Activated CD8-positive, alpha-beta T cell treated with anti-CD3 and anti-CD28 coated beads for 36 hours (primary cell): Measurements from ENCODE around the gene SUV39H2. TPM values are rescaled to one million over a fixed set of nuclear protein-coding genes. Genes with fewer than 3 reads are reported as not detected.

Experiments
- ATAC-seq: fragments of 200-7000 bp; cut with Tn5 transposase; one replicate; pipeline ENCODE4 v1.10.0; 2021; ENCODE audit warnings: mild to moderate bottlenecking, moderate library complexity
- CTCF ChIA-PET: fragments of 350-600 bp; sonication (Branson Sonifier 250); formaldehyde crosslinking; loops from one replicate; lab custom pipeline; 2021; ENCODE audit warnings: antibody characterized with exemption; lab: Charles Lee
- POLR2A ChIA-PET: fragments of 350-600 bp; sonication (Branson Sonifier 250); formaldehyde crosslinking; loops from one replicate; lab custom pipeline; 2021; ENCODE audit warnings: antibody characterized with exemption; lab: Charles Lee
- DNase-seq: peaks from one replicate; pipeline ENCODE4 v3.0.0-alpha.2; 2020
- H3K27ac Mint-ChIP-seq: one replicate; pipeline ENCODE4 v1.8.0; 2021; ENCODE audit warnings: mild to moderate bottlenecking, mixed read lengths
- H3K27me3 Mint-ChIP-seq: one replicate; pipeline ENCODE4 v1.8.0; 2021; ENCODE audit warnings: mixed read lengths
- H3K36me3 Mint-ChIP-seq: one replicate; pipeline ENCODE4 v1.8.0; 2021; ENCODE audit warnings: low read depth, mixed read lengths
- H3K4me1 Mint-ChIP-seq: one replicate; pipeline ENCODE4 v1.8.0; 2021; ENCODE audit warnings: low read depth, mixed read lengths
- H3K4me3 Mint-ChIP-seq: one replicate; pipeline ENCODE4 v1.8.0; 2021; ENCODE audit warnings: mild to moderate bottlenecking, moderate library complexity, mixed read lengths
- H3K9me3 Mint-ChIP-seq: one replicate; pipeline ENCODE4 v1.8.0; 2021; ENCODE audit warnings: mixed read lengths
- CTCF ChIP-seq: fragments of 200-600 bp; IDR thresholded peaks from one replicate; pipeline ENCODE4 v1.8.0; 2022; ENCODE audit warnings: antibody characterized with exemption, mild to moderate bottlenecking
- intact Hi-C: fragments of 100-400 bp; cut with micrococcal nuclease; formaldehyde crosslinking; loops from one replicate; pipeline ENCODE4 v1.10.0; 2022
- total RNA-seq, 2 experiments: library from RNA; stranded (reverse); gene quantifications; one replicate each; pipeline ENCODE4 v1.2.3, GENCODE V29; 2021

The SUV39H2 gene
- total RNA-seq, 2 experiments from 2014 or later: 40.9 to 45.8 TPM

- ChIA-PET POLR2A (no interaction called here), CTCF (interaction anchor here (1.0 kb wide), 1 partner anchor 19 kb away, joined by 4 read pairs; no protein-coding TSS in a partner anchor)
- TF ChIP-seq CTCF: no peak
- Mint-ChIP-seq H3K9me3 (no peaks in the 10 kb centered on the region), H3K36me3 (peaks cover 72% of the 10 kb centered on the region), H3K4me3 (no peak overlapping the region), H3K27ac (no peak overlapping the region), H3K4me1 (no peaks in the 10 kb centered on the region), H3K27me3 (no peaks in the 10 kb centered on the region)
- ATAC-seq (no peak), DNase-seq (no peak)
- intact Hi-C loops: no loop called here
These were observed 45.3 kb downstream of the SUV39H2 start for GRCh38 chr10:14924013-14924412.

DNA sequence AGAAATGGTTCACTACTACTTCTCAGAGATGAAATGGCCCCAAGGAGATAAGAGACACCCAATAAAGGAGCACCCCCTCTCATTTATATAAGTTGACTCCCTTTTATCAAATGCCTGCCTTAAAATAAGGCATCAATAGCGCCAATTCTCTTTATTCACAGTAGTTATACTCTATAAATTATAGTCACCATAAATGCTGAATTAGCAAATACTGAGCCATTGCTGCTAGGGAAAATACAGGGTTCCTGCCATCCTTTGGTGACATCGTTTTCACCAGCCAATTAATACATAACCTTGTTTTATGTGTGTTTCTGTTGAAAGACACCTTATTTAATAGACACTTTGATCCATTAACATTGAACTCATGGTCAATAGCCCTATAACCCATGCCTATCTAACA, 46.6 kb downstream of the SUV39H2 start:
- POLR2A ChIA-PET: interaction anchor here (0.8 kb wide), 1 partner anchor 36 kb away, joined by 3 read pairs; no protein-coding TSS in a partner anchor
- no peaks in the 10 kb centered on the region for H3K9me3 Mint-ChIP-seq
- H3K27me3 Mint-ChIP-seq: no peaks in the 10 kb centered on the region

DNA sequence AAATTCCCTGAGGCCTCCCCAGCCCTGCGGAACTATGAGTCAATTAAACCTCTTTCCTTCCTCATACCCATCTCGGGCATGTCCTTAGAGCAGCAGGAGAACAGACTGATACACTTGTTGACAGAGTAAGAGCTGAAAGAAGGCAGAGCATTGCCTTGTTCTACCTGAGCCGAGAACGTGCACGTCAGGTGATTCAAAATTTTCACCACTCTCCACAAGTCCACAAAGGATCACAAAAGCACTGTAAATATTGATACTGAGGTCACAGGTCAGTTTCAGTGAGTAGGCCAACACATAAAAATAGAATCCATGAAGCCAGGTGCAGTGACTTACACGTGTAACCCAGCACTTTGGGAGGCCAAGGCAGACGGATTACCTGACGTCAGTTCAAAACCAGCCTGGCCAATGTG, 47.4 kb downstream of the SUV39H2 start:
- no peak for ATAC-seq
- H3K27ac Mint-ChIP-seq: no peak overlapping the region
- no peak for TF ChIP-seq CTCF
- H3K4me1 Mint-ChIP-seq: no peaks in the 10 kb centered on the region
- H3K9me3 Mint-ChIP-seq: no peaks in the 10 kb centered on the region
- peaks cover 62% of the 10 kb centered on the region for H3K36me3 Mint-ChIP-seq
- H3K4me3 Mint-ChIP-seq: no peak overlapping the region
- no peak for DNase-seq
- ChIA-PET CTCF (no interaction called here), POLR2A (no interaction called here)
- H3K27me3 Mint-ChIP-seq: no peaks in the 10 kb centered on the region
- intact Hi-C loops: no loop called here

More for the DNA sequence above, 46.6 kb downstream of the SUV39H2 start:
- Mint-ChIP-seq H3K4me3 (no peak overlapping the region), H3K36me3 (peaks cover 64% of the 10 kb centered on the region), H3K4me1 (no peaks in the 10 kb centered on the region), H3K27ac (no peak overlapping the region)
- CTCF ChIA-PET: no interaction called here
- DNase-seq (no peak), ATAC-seq (no peak)
- no peak for TF ChIP-seq CTCF
- intact Hi-C loops: no loop called here

DNA sequence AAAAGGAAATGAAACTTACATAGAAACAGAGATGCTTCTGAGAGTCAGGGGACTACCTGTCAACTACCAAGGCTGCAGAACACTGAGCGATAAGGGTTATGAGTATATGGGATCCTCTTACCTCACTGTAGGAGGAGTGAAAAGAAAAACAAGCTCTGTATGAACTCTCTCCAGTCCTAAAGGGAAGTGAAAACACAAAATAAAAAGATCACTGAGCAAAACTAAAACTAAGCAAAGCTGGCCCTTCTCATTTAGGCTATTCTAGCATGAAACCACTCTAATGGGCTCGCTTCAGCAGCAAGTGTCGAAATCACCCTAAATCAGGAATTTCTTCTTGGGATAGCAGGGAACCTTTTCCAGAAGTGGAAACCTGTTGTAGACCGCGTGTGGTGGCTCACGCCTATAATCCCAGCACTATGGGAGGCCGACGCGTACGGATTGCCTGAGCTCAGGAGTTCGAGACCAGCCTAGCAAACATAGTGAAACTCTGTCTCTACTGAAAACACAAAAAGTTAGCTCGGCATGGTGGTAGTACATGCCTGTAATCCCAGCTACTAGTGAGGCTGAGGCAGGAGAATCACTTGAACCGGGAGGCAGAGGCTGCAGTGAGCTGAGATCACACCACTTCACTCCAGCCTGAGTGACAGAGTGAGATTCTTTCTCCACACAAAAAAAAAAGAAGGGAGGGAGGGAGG, 48.2 kb downstream of the SUV39H2 start:
- intact Hi-C loops: no loop called here
- Mint-ChIP-seq H3K36me3 (peaks cover 57% of the 10 kb centered on the region), H3K27ac (no peak overlapping the region), H3K27me3 (no peaks in the 10 kb centered on the region), H3K9me3 (no peaks in the 10 kb centered on the region), H3K4me3 (no peak overlapping the region), H3K4me1 (no peaks in the 10 kb centered on the region)
- ATAC-seq: no peak
- TF ChIP-seq CTCF: no peak
- DNase-seq: no peak
- POLR2A ChIA-PET: no interaction called here
- CTCF ChIA-PET: no interaction called here

DNA sequence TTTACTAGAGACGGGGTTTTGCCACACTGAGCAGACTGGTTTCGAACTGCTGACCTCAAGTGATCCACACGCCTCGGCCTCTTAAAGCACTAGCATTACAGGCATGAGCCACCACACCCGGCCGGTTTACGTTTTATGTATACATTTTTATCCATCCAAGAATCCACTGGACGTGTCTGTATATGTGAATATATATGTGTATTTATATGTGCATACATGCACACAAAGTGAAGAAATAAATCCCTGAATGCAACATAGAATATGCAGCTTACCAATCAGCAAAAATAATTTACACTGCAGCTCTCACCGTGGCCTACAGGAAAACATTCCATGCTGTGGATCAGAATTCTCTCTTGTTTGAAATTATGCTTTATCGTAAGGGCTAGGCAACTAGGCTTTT, 51.9 kb downstream of the SUV39H2 start:
- DNase-seq (no peak), ATAC-seq (no peak)
- Mint-ChIP-seq H3K4me1 (no peaks in the 10 kb centered on the region), H3K27ac (no peak overlapping the region), H3K9me3 (no peaks in the 10 kb centered on the region), H3K36me3 (peaks cover 52% of the 10 kb centered on the region), H3K27me3 (no peaks in the 10 kb centered on the region), H3K4me3 (no peak overlapping the region)
- POLR2A ChIA-PET: interaction anchor here (1.3 kb wide), 1 partner anchor 22 kb away, joined by 3 read pairs; no protein-coding TSS in a partner anchor
- intact Hi-C loops: no loop called here
- no peak for TF ChIP-seq CTCF
- CTCF ChIA-PET: interaction anchor here (1.3 kb wide), 1 partner anchor 26 kb away, joined by 4 read pairs; no protein-coding TSS in a partner anchor
